HUES64 (cell line): ENCODE data around the gene ZNF582.
"Not testable (repeated sequence)": the region's sequence is repeated elsewhere in the genome, so short reads cannot be mapped to it uniquely, and the experiment has no call there.

Experiments
- H3K27ac ChIP-seq: 2 replicates; pipeline ENCODE4 v1.7.0; 2013; ENCODE audit warnings: low read depth, low read length, inconsistent platforms
- H3K27me3 ChIP-seq: 2 replicates; pipeline ENCODE4 v1.6.1; 2013; ENCODE audit warnings: mild to moderate bottlenecking, low read length; ENCODE audit not compliant: insufficient read depth
- H3K36me3 ChIP-seq: 2 replicates; pipeline ENCODE4 v1.6.1; 2013; ENCODE audit warnings: mild to moderate bottlenecking, low read length; ENCODE audit not compliant: insufficient read depth
- H3K4me1 ChIP-seq: 2 replicates; pipeline ENCODE4 v1.6.1; 2013; ENCODE audit warnings: mild to moderate bottlenecking, low read length, moderate library complexity; ENCODE audit not compliant: insufficient read depth
- H3K4me3 ChIP-seq: 2 replicates; pipeline ENCODE4 v1.5.1; 2013; ENCODE audit warnings: mild to moderate bottlenecking, low read length, moderate library complexity
- H3K9ac ChIP-seq: 2 replicates; pipeline ENCODE4 v1.6.1; 2013; ENCODE audit warnings: mild to moderate bottlenecking, low read depth, low read length
- H3K9me3 ChIP-seq: 2 replicates; pipeline ENCODE4 v1.6.1; 2013; ENCODE audit warnings: low read depth, low read length; ENCODE audit not compliant: insufficient read depth
- WGBS: fragments of 150-250, 120-280 bp; methylation state at CpG from one replicate; pipeline ENCODE4 v1.1.7; 2013; ENCODE audit warnings: missing lambda C conversion rate; 5-methylcytosine and 5-hydroxymethylcytosine counted together

ZNF582 gene

GRCh38 chr19:56350416-56351045 is 42.8 kb downstream of the ZNF582 start:
- H3K9me3 ChIP-seq: no peaks in the 10 kb centered on the region
- no peak overlapping the region for H3K4me3 ChIP-seq
- no peak overlapping the region for H3K27ac ChIP-seq
- 31% methylated on average over 7 of the region's 8 CpGs for WGBS
- no peak overlapping the region for H3K9ac ChIP-seq
- H3K36me3 ChIP-seq: no peaks in the 10 kb centered on the region
- H3K4me1 ChIP-seq: peaks cover 6% of the 10 kb centered on the region; the same call in 1 of the 2 replicates
- no peaks in the 10 kb centered on the region for H3K27me3 ChIP-seq

GRCh38 chr19:56348289-56348877 is 45.0 kb downstream of the ZNF582 start:
- no peaks in the 10 kb centered on the region for H3K27me3 ChIP-seq
- 65% methylated on average over 5 of the region's 5 CpGs for WGBS
- peaks cover 7% of the 10 kb centered on the region; the same call in 1 of the 2 replicates for H3K4me1 ChIP-seq
- no peak overlapping the region for H3K27ac ChIP-seq
- H3K9me3 ChIP-seq: peaks cover 6% of the 10 kb centered on the region; the same call in 1 of the 2 replicates
- no peak overlapping the region for H3K9ac ChIP-seq
- H3K4me3 ChIP-seq: no peak overlapping the region
- H3K36me3 ChIP-seq: no peaks in the 10 kb centered on the region

- H3K4me3 ChIP-seq: no peak overlapping the region
- no peaks in the 10 kb centered on the region for H3K27me3 ChIP-seq
- H3K9ac ChIP-seq: no peak overlapping the region
- H3K9me3 ChIP-seq: peaks cover 15% of the 10 kb centered on the region
- peaks cover 7% of the 10 kb centered on the region; the same call in 1 of the 2 replicates for H3K4me1 ChIP-seq
- H3K27ac ChIP-seq: no peak overlapping the region
- H3K36me3 ChIP-seq: no peaks in the 10 kb centered on the region
- WGBS: 90% methylated on average over 7 of the region's 7 CpGs
Observed at GRCh38 chr19:56347163-56347778, 46.1 kb downstream of the ZNF582 start.

- H3K27ac ChIP-seq: no peak overlapping the region
- no peaks in the 10 kb centered on the region for H3K27me3 ChIP-seq
- no peaks in the 10 kb centered on the region for H3K36me3 ChIP-seq
- H3K4me1 ChIP-seq: peaks cover 7% of the 10 kb centered on the region; the same call in 1 of the 2 replicates
- no peak overlapping the region for H3K9ac ChIP-seq
- no peak overlapping the region for H3K4me3 ChIP-seq
- peaks cover 58% of the 10 kb centered on the region for H3K9me3 ChIP-seq
Observed at GRCh38 chr19:56341948-56342347, 51.4 kb downstream of the ZNF582 start.

GRCh38 chr19:56339031-56339430 is 54.3 kb downstream of the ZNF582 start:
- H3K9me3 ChIP-seq: peaks cover 58% of the 10 kb centered on the region
- not testable (repeated sequence) for H3K27ac ChIP-seq, H3K27me3 ChIP-seq, H3K9ac ChIP-seq, H3K4me1 ChIP-seq, H3K36me3 ChIP-seq, H3K4me3 ChIP-seq
- 97% methylated on average over 6 of the region's 10 CpGs for WGBS

- WGBS: 88% methylated on average over 7 of the region's 8 CpGs
- H3K4me3 ChIP-seq, H3K27ac ChIP-seq, H3K27me3 ChIP-seq, H3K9ac ChIP-seq, H3K4me1 ChIP-seq, H3K36me3 ChIP-seq: not testable (repeated sequence)
- peaks cover 52% of the 10 kb centered on the region for H3K9me3 ChIP-seq
Observed at GRCh38 chr19:56337077-56337476, 56.3 kb downstream of the ZNF582 start.

- H3K4me1 ChIP-seq, H3K9ac ChIP-seq, H3K27me3 ChIP-seq, H3K27ac ChIP-seq, H3K36me3 ChIP-seq, H3K4me3 ChIP-seq: not testable (repeated sequence)
- peaks cover 45% of the 10 kb centered on the region for H3K9me3 ChIP-seq
Observed at GRCh38 chr19:56335371-56335770, 58.0 kb downstream of the ZNF582 start.

- H3K9ac ChIP-seq: no peak overlapping the region
- H3K4me3 ChIP-seq: no peak overlapping the region
- no peaks in the 10 kb centered on the region for H3K4me1 ChIP-seq
- peaks cover 31% of the 10 kb centered on the region for H3K9me3 ChIP-seq
- no peaks in the 10 kb centered on the region for H3K27me3 ChIP-seq
- no peaks in the 10 kb centered on the region for H3K36me3 ChIP-seq
- H3K27ac ChIP-seq: no peak overlapping the region
Observed at GRCh38 chr19:56333506-56333905, 59.8 kb downstream of the ZNF582 start.
